Neural cell (in vitro differentiated cells): ENCODE data around the gene CYBRD1. TPM values are rescaled to one million over a fixed set of nuclear protein-coding genes. Genes with fewer than 3 reads are reported as not detected.

Experiments used
- H2AFZ ChIP-seq: fragments of 200-600, 300-800 bp; sonication (generic), shearing (Covaris generic); 2 replicates; pipeline ENCODE4 v1.6.0; 2014; ENCODE audit warnings: low read depth, mild to moderate bottlenecking, antibody characterized with exemption, low read length, moderate library complexity
- H3F3A ChIP-seq: fragments of 200-600 bp; shearing (Covaris generic); 2 replicates; pipeline ENCODE4 v1.6.1; 2016; ENCODE audit warnings: mild to moderate bottlenecking, moderate library complexity, mixed read lengths, antibody characterized with exemption, low read length; ENCODE audit not compliant: insufficient read depth, poor library complexity, severe bottlenecking
- H3K27ac ChIP-seq: fragments of 200-600, 300-800 bp; sonication (generic), shearing (Covaris generic); 2 replicates; pipeline ENCODE4 v1.5.1; 2014; ENCODE audit warnings: mild to moderate bottlenecking, low read length, moderate library complexity
- H3K27me3 ChIP-seq: fragments of 300-800, 200-600 bp; sonication (generic), shearing (Covaris generic); 2 replicates; pipeline ENCODE4 v1.6.0; 2014; ENCODE audit warnings: mild to moderate bottlenecking, low read depth, low read length, moderate library complexity; ENCODE audit not compliant: insufficient read depth
- H3K36me3 ChIP-seq: fragments of 300-800, 200-600 bp; sonication (generic), shearing (Covaris generic); 2 replicates; pipeline ENCODE4 v1.5.1; 2014; ENCODE audit warnings: mild to moderate bottlenecking, antibody characterized with exemption, low read length, moderate library complexity; ENCODE audit not compliant: insufficient read depth
- H3K4me2 ChIP-seq: fragments of 300-800, 200-600 bp; sonication (generic), shearing (Covaris generic); 2 replicates; pipeline ENCODE4 v1.6.0; 2014; ENCODE audit warnings: mild to moderate bottlenecking, low read length
- H3K4me3 ChIP-seq: fragments of 300-800, 200-600 bp; sonication (generic), shearing (Covaris generic); 2 replicates; pipeline ENCODE4 v1.5.1; 2014; ENCODE audit warnings: mild to moderate bottlenecking, low read length, moderate library complexity
- H3K79me2 ChIP-seq: fragments of 200-600 bp; shearing (Covaris generic); replicated peaks from 2 replicates; pipeline ENCODE4 v1.6.0; 2014; ENCODE audit warnings: mild to moderate bottlenecking, low read length, moderate library complexity; ENCODE audit not compliant: insufficient read depth
- H3K9ac ChIP-seq: fragments of 300-800, 200-600 bp; sonication (generic), shearing (Covaris generic); 2 replicates; pipeline ENCODE4 v1.6.1; 2016; ENCODE audit warnings: mild to moderate bottlenecking, low read length, mixed read lengths
- H3K9me2 ChIP-seq: fragments of 200-600 bp; shearing (Covaris generic); 2 replicates; pipeline ENCODE4 v1.6.1; 2016; ENCODE audit warnings: mild to moderate bottlenecking, low read length, mixed read lengths; ENCODE audit not compliant: insufficient read depth
- H3K9me3 ChIP-seq: fragments of 200-600, 300-800 bp; sonication (generic), shearing (Covaris generic); 2 replicates; pipeline ENCODE4 v1.6.1; 2016; ENCODE audit warnings: mild to moderate bottlenecking, mixed run types, low read length, moderate library complexity, mixed read lengths
- H4K20me1 ChIP-seq: fragments of 200-600 bp; shearing (Covaris generic); 2 replicates; pipeline ENCODE4 v1.6.1; 2016; ENCODE audit warnings: mild to moderate bottlenecking, mixed run types; ENCODE audit not compliant: insufficient read depth
- EP300 ChIP-seq: fragments of 450-650 bp; conservative IDR thresholded peaks from 2 replicates; pipeline ENCODE4 v1.6.1; 2014; ENCODE audit warnings: antibody characterized with exemption, mild to moderate bottlenecking, moderate library complexity; ENCODE audit not compliant: poor library complexity, severe bottlenecking
- EZH2 ChIP-seq: fragments of 200-600, 300-800 bp; shearing (Covaris generic), sonication (generic); IDR thresholded peaks from 2 replicates; pipeline ENCODE4 v1.6.1; 2014; ENCODE audit warnings: antibody characterized with exemption, low read length, borderline replicate concordance, mild to moderate bottlenecking; ENCODE audit not compliant: insufficient read depth, poor library complexity, severe bottlenecking
- MXI1 ChIP-seq: fragments of 450-650 bp; conservative IDR thresholded peaks from 2 replicates; pipeline ENCODE4 v1.6.1; 2014; ENCODE audit warnings: antibody characterized with exemption, mild to moderate bottlenecking; ENCODE audit not compliant: poor library complexity, severe bottlenecking
- POLR2AphosphoS5 ChIP-seq: IDR thresholded peaks from 2 replicates; pipeline ENCODE4 v1.6.1; 2012
- RAD21 ChIP-seq: fragments of 450-650 bp; conservative IDR thresholded peaks from 2 replicates; pipeline ENCODE4 v1.6.1; 2014; ENCODE audit warnings: antibody characterized with exemption, mild to moderate bottlenecking, moderate library complexity
- SMC3 ChIP-seq: fragments of 450-650 bp; conservative IDR thresholded peaks from 2 replicates; pipeline ENCODE4 v1.6.1; 2014; ENCODE audit warnings: antibody characterized with exemption, mild to moderate bottlenecking, moderate library complexity; ENCODE audit not compliant: poor library complexity
- TAF1 ChIP-seq: IDR thresholded peaks from 2 replicates; pipeline ENCODE4 v1.6.1; 2012; ENCODE audit warnings: low read depth
- polyA plus RNA-seq: library from polyadenylated mRNA; depleted of rRNA; stranded (reverse); fragments of >200 nt; gene quantifications from 2 replicates; pipeline ENCODE4 v1.2.3, GENCODE V29; 2014
- TF ChIP-seq, protein P1 (sequence below): fragments of 450-650 bp; IDR thresholded peaks from 2 replicates; pipeline ENCODE4 v1.5.1; 2014; ENCODE audit warnings: antibody characterized with exemption, mild to moderate bottlenecking, moderate library complexity; ENCODE audit not compliant: poor library complexity, severe bottlenecking
- TF ChIP-seq, protein P2 (sequence below): IDR thresholded peaks from 2 replicates; pipeline ENCODE4 v1.6.1; 2012; ENCODE audit warnings: borderline replicate concordance

CYBRD1 gene
- polyA plus RNA-seq, 1 donor from 2014 or later = 0.10 TPM

DNA sequence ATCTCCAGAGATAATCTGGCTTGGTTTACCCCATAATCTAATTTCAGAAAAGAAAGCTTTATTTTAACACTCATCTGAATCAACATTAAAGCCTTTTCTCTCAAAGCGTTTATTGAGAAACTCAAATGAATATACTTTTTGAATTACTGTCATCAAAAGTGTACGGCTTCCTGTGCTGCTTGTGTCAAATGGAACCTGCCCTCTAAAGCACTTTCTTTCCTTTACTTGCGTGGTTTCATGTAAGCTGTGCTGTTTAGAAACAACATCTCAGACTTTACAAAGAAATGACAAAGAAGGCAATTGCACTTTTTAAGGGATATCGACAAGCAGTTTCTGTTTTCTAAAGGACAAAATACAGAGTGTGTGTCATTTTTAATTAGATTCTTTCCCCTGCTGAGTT lies 35.1 kb downstream of the CYBRD1 start:
- no peaks in the 10 kb centered on the region for H3K36me3 ChIP-seq
- H2AFZ ChIP-seq = no peak overlapping the region
- TF ChIP-seq EP300 (no peak), EZH2 (no peak), TAF1 (no peak), MXI1 (no peak), SMC3 (no peak), RAD21 (no peak), POLR2AphosphoS5 (no peak)
- TF ChIP-seq, protein P1, sequence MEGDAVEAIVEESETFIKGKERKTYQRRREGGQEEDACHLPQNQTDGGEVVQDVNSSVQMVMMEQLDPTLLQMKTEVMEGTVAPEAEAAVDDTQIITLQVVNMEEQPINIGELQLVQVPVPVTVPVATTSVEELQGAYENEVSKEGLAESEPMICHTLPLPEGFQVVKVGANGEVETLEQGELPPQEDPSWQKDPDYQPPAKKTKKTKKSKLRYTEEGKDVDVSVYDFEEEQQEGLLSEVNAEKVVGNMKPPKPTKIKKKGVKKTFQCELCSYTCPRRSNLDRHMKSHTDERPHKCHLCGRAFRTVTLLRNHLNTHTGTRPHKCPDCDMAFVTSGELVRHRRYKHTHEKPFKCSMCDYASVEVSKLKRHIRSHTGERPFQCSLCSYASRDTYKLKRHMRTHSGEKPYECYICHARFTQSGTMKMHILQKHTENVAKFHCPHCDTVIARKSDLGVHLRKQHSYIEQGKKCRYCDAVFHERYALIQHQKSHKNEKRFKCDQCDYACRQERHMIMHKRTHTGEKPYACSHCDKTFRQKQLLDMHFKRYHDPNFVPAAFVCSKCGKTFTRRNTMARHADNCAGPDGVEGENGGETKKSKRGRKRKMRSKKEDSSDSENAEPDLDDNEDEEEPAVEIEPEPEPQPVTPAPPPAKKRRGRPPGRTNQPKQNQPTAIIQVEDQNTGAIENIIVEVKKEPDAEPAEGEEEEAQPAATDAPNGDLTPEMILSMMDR = no peak
- TF ChIP-seq, protein P2, sequence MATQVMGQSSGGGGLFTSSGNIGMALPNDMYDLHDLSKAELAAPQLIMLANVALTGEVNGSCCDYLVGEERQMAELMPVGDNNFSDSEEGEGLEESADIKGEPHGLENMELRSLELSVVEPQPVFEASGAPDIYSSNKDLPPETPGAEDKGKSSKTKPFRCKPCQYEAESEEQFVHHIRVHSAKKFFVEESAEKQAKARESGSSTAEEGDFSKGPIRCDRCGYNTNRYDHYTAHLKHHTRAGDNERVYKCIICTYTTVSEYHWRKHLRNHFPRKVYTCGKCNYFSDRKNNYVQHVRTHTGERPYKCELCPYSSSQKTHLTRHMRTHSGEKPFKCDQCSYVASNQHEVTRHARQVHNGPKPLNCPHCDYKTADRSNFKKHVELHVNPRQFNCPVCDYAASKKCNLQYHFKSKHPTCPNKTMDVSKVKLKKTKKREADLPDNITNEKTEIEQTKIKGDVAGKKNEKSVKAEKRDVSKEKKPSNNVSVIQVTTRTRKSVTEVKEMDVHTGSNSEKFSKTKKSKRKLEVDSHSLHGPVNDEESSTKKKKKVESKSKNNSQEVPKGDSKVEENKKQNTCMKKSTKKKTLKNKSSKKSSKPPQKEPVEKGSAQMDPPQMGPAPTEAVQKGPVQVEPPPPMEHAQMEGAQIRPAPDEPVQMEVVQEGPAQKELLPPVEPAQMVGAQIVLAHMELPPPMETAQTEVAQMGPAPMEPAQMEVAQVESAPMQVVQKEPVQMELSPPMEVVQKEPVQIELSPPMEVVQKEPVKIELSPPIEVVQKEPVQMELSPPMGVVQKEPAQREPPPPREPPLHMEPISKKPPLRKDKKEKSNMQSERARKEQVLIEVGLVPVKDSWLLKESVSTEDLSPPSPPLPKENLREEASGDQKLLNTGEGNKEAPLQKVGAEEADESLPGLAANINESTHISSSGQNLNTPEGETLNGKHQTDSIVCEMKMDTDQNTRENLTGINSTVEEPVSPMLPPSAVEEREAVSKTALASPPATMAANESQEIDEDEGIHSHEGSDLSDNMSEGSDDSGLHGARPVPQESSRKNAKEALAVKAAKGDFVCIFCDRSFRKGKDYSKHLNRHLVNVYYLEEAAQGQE = no peak
- no peaks in the 10 kb centered on the region for H3K9me2 ChIP-seq
- H3K79me2 ChIP-seq = no peaks in the 10 kb centered on the region
- no peak overlapping the region for H3K9ac ChIP-seq
- no peaks in the 10 kb centered on the region for H3F3A ChIP-seq
- peaks cover 6% of the 10 kb centered on the region for H3K27me3 ChIP-seq
- no peaks in the 10 kb centered on the region for H3K9me3 ChIP-seq
- no peak overlapping the region for H3K27ac ChIP-seq
- H3K4me3 ChIP-seq = no peak overlapping the region
- no peak overlapping the region for H3K4me2 ChIP-seq
- H4K20me1 ChIP-seq = no peaks in the 10 kb centered on the region

DNA sequence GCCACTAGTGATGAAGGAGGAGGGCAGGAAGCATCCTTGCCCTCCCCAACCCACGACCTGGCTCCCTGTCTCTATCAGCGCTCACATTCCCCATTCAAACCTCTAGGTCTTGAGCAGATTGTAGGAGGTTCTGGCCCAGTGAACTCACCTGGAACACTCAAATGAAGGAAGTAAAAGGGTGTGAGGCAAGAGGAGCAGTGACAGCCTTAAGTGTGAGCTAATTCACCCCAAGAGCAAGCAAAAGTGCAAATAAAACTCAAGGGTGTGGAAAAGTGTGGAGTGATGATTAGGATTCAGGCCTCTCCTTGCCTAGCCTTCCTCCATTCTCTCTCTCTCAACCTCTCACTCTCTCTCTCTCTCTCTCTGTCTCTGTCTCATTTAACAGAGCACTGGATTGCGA lies 41.0 kb downstream of the CYBRD1 start:
- Histone ChIP-seq H2AFZ (no peak overlapping the region), H3K79me2 (no peaks in the 10 kb centered on the region), H3K9me3 (no peaks in the 10 kb centered on the region), H3K9ac (no peak overlapping the region), H3K27ac (no peak overlapping the region), H3K9me2 (no peaks in the 10 kb centered on the region), H3F3A (no peaks in the 10 kb centered on the region), H3K4me2 (no peak overlapping the region), H3K36me3 (no peaks in the 10 kb centered on the region), H4K20me1 (no peaks in the 10 kb centered on the region), H3K4me3 (no peak overlapping the region), H3K27me3 (peaks cover 6% of the 10 kb centered on the region)
- TF ChIP-seq, protein P1 = no peak
- TF ChIP-seq MXI1 (no peak), POLR2AphosphoS5 (no peak), RAD21 (no peak), EP300 (no peak), TAF1 (no peak), SMC3 (no peak), EZH2 (no peak)
- TF ChIP-seq, protein P2 = no peak
